ENCODE data around the gene ASB10. TPM values are rescaled to one million over a fixed set of nuclear protein-coding genes. Genes with fewer than 3 reads are reported as not detected.

ASB10 gene, protein sequence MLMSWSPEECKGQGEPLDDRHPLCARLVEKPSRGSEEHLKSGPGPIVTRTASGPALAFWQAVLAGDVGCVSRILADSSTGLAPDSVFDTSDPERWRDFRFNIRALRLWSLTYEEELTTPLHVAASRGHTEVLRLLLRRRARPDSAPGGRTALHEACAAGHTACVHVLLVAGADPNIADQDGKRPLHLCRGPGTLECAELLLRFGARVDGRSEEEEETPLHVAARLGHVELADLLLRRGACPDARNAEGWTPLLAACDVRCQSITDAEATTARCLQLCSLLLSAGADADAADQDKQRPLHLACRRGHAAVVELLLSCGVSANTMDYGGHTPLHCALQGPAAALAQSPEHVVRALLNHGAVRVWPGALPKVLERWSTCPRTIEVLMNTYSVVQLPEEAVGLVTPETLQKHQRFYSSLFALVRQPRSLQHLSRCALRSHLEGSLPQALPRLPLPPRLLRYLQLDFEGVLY
- not detected for total RNA-seq

DNA sequence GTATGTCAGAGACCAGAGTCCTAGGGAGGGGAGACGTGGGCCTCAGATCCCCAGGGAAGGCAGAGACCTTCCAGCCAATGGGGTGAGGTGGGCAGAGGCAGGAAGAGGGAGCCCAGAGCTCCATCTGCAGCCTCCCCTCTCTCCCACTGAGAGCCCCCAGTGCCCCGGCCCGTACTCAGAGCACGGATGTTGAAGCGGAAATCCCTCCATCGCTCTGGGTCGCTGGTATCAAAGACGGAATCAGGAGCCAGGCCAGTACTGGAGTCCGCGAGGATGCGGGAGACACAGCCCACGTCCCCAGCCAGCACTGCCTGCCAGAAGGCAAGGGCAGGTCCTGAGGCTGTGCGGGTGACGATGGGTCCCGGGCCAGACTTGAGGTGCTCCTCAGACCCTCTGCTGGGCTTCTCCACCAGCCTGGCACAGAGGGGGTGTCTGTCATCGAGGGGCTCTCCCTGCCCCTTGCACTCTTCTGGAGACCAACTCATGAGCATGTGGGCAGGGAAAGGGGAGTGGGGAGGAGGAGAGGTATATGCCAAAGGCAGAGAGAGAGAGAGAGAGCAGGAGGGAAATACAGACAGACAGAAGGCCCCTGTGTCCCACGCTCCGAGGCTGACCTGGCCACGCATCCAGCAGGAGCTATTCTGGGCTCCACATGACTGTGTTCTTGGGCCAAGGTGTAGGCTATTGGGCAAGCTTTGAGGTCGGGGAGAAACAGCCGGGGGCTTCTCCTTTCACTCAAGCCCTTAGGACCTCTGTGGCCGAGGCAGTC, at the start of gene ASB10:
TSS of gene ASB10 (minus strand) at position 611 of the 769 bp plus-strand sequence. CDS start at position 491, 120 bp downstream.
- intact Hi-C loops (cut with DNase I): no loop called here
- WGBS, 2 donors: 74 to 82% methylated on average over 3 to 13 of the region's 22 CpGs
- H3K27ac ChIP-seq: no peak within 1 kb of the TSS
- H3K4me3 ChIP-seq: no peak within 1 kb of the TSS
- DNase-seq: no peak
- H3K4me1 ChIP-seq: no peaks in the 10 kb centered on the region
- H3K36me3 ChIP-seq: no peaks in the 10 kb centered on the region
- H3K9me3 ChIP-seq: no peaks in the 10 kb centered on the region
- H3K27me3 ChIP-seq: peaks cover 0 to 16% (median 0%) of the 10 kb centered on the region in 4 donors
- TF ChIP-seq POLR2A (IDR thresholded peaks at IDR 0.05): no peak
- TF ChIP-seq, protein P1, sequence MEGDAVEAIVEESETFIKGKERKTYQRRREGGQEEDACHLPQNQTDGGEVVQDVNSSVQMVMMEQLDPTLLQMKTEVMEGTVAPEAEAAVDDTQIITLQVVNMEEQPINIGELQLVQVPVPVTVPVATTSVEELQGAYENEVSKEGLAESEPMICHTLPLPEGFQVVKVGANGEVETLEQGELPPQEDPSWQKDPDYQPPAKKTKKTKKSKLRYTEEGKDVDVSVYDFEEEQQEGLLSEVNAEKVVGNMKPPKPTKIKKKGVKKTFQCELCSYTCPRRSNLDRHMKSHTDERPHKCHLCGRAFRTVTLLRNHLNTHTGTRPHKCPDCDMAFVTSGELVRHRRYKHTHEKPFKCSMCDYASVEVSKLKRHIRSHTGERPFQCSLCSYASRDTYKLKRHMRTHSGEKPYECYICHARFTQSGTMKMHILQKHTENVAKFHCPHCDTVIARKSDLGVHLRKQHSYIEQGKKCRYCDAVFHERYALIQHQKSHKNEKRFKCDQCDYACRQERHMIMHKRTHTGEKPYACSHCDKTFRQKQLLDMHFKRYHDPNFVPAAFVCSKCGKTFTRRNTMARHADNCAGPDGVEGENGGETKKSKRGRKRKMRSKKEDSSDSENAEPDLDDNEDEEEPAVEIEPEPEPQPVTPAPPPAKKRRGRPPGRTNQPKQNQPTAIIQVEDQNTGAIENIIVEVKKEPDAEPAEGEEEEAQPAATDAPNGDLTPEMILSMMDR (IDR thresholded peaks at IDR 0.05): no peak

DNA sequence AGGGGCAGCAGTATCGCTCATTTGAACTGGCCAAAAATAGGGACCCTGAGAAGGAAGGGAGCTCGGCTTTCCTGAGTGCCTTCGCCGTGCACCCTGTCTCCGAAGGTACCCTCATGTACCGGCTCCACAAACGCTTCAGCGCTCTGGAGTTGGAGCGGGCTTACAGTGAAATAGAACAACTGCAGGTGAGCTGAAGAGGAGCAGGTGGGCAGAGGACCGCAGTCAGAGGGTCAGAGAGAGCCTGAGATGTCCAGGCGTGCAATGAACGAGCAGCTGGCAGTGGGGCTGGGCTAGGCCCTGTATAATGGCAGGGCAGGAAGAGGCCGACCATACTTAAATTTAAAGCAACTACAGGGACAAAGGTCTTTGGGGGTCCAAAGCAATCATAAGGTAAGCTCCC, 49.4 kb upstream of the ASB10 start:
- H3K27ac ChIP-seq: no peak overlapping the region
- no peaks in the 10 kb centered on the region for H3K27me3 ChIP-seq
- DNase-seq: no peak
- H3K4me3 ChIP-seq: no peak overlapping the region
- no peaks in the 10 kb centered on the region for H3K9me3 ChIP-seq
- peaks cover 16 to 36% (median 18%) of the 10 kb centered on the region in 3 donors for H3K4me1 ChIP-seq
- intact Hi-C loops (cut with DNase I): no loop called here
- TF ChIP-seq, protein P1 (IDR thresholded peaks at IDR 0.05): no peak
- TF ChIP-seq POLR2A (IDR thresholded peaks at IDR 0.05): no peak
- WGBS, 2 donors: 84 to 87% methylated on average over 5 to 9 of the region's 13 CpGs
- peaks cover 23 to 70% (median 28%) of the 10 kb centered on the region in 3 donors for H3K36me3 ChIP-seq

DNA sequence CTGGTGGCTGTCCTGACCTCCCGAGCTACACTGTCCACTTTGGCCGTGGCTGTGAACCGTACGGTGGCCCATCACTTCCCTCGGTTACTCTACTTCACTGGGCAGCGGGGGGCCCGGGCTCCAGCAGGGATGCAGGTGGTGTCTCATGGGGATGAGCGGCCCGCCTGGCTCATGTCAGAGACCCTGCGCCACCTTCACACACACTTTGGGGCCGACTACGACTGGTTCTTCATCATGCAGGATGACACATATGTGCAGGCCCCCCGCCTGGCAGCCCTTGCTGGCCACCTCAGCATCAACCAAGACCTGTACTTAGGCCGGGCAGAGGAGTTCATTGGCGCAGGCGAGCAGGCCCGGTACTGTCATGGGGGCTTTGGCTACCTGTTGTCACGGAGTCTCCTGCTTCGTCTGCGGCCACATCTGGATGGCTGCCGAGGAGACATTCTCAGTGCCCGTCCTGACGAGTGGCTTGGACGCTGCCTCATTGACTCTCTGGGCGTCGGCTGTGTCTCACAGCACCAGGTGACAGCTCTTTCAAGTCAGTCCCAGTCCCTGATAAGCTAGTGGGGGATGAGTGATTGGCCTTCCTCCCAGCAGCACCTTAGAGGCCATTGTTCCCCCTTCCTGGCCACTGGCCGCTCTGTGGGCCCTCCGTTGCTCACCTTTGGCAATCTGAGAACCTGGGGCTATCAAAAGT, 48.2 kb upstream of the ASB10 start:
- H3K4me3 ChIP-seq: no peak overlapping the region
- TF ChIP-seq POLR2A (IDR thresholded peaks at IDR 0.05): no peak
- TF ChIP-seq, protein P1 (IDR thresholded peaks at IDR 0.05): no peak
- DNase-seq: no peak
- WGBS, 2 donors: 89 to 91% methylated on average over 7 to 14 of the region's 28 CpGs
- H3K27me3 ChIP-seq: no peaks in the 10 kb centered on the region
- intact Hi-C loops (cut with DNase I): no loop called here
- H3K36me3 ChIP-seq: peaks cover 23 to 58% (median 28%) of the 10 kb centered on the region in 3 donors
- no peak overlapping the region for H3K27ac ChIP-seq
- no peaks in the 10 kb centered on the region for H3K9me3 ChIP-seq
- H3K4me1 ChIP-seq: peaks cover 16 to 37% (median 18%) of the 10 kb centered on the region in 3 donors

DNA sequence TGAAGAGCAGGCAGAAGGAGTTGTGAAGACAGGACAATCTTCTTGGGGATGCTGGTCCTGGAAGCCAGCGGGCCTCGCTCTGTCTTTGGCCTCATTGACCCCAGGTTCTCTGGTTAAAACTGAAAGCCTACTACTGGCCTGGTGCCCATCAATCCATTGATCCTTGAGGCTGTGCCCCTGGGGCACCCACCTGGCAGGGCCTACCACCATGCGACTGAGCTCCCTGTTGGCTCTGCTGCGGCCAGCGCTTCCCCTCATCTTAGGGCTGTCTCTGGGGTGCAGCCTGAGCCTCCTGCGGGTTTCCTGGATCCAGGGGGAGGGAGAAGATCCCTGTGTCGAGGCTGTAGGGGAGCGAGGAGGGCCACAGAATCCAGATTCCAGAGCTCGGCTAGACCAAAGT, 46.8 kb upstream of the ASB10 start:
- 67 to 93% methylated on average over 2 to 3 of the region's 9 CpGs for WGBS, 2 donors
- intact Hi-C loops (cut with DNase I): no loop called here
- Histone ChIP-seq H3K4me1 (peaks cover 16 to 37% (median 18%) of the 10 kb centered on the region in 3 donors), H3K36me3 (peaks cover 19 to 44% (median 28%) of the 10 kb centered on the region in 3 donors), H3K9me3 (no peaks in the 10 kb centered on the region), H3K4me3 (peak overlapping the region in 3 of 4 donors; percentile 81 to 100 (median 91)), H3K27ac (peak overlapping the region in 1 of 4 donors; percentile 87), H3K27me3 (no peaks in the 10 kb centered on the region)
- no peak for DNase-seq
- TF ChIP-seq POLR2A (IDR thresholded peaks at IDR 0.05): no peak
- TF ChIP-seq, protein P1 (IDR thresholded peaks at IDR 0.05): no peak

All from esophagus squamous epithelium (tissue), 5 donors.